Neural cell (in vitro differentiated cells): Measurements from ENCODE around the gene EYA2. TPM values are rescaled to one million over a fixed set of nuclear protein-coding genes. Genes with fewer than 3 reads are reported as not detected.

ENCODE experiments used
- H2AFZ ChIP-seq: fragments of 200-600, 300-800 bp; sonication (generic), shearing (Covaris generic); 2 replicates; pipeline ENCODE4 v1.6.0; 2014; ENCODE audit warnings: low read depth, mild to moderate bottlenecking, antibody characterized with exemption, low read length, moderate library complexity
- H3F3A ChIP-seq: fragments of 200-600 bp; shearing (Covaris generic); 2 replicates; pipeline ENCODE4 v1.6.1; 2016; ENCODE audit warnings: mild to moderate bottlenecking, moderate library complexity, mixed read lengths, antibody characterized with exemption, low read length; ENCODE audit not compliant: insufficient read depth, poor library complexity, severe bottlenecking
- H3K27ac ChIP-seq: fragments of 200-600, 300-800 bp; sonication (generic), shearing (Covaris generic); 2 replicates; pipeline ENCODE4 v1.5.1; 2014; ENCODE audit warnings: mild to moderate bottlenecking, low read length, moderate library complexity
- H3K27me3 ChIP-seq: fragments of 300-800, 200-600 bp; sonication (generic), shearing (Covaris generic); 2 replicates; pipeline ENCODE4 v1.6.0; 2014; ENCODE audit warnings: mild to moderate bottlenecking, low read depth, low read length, moderate library complexity; ENCODE audit not compliant: insufficient read depth
- H3K36me3 ChIP-seq: fragments of 300-800, 200-600 bp; sonication (generic), shearing (Covaris generic); 2 replicates; pipeline ENCODE4 v1.5.1; 2014; ENCODE audit warnings: mild to moderate bottlenecking, antibody characterized with exemption, low read length, moderate library complexity; ENCODE audit not compliant: insufficient read depth
- H3K4me2 ChIP-seq: fragments of 300-800, 200-600 bp; sonication (generic), shearing (Covaris generic); 2 replicates; pipeline ENCODE4 v1.6.0; 2014; ENCODE audit warnings: mild to moderate bottlenecking, low read length
- H3K4me3 ChIP-seq: fragments of 300-800, 200-600 bp; sonication (generic), shearing (Covaris generic); 2 replicates; pipeline ENCODE4 v1.5.1; 2014; ENCODE audit warnings: mild to moderate bottlenecking, low read length, moderate library complexity
- H3K79me2 ChIP-seq: fragments of 200-600 bp; shearing (Covaris generic); replicated peaks from 2 replicates; pipeline ENCODE4 v1.6.0; 2014; ENCODE audit warnings: mild to moderate bottlenecking, low read length, moderate library complexity; ENCODE audit not compliant: insufficient read depth
- H3K9ac ChIP-seq: fragments of 300-800, 200-600 bp; sonication (generic), shearing (Covaris generic); 2 replicates; pipeline ENCODE4 v1.6.1; 2016; ENCODE audit warnings: mild to moderate bottlenecking, low read length, mixed read lengths
- H3K9me2 ChIP-seq: fragments of 200-600 bp; shearing (Covaris generic); 2 replicates; pipeline ENCODE4 v1.6.1; 2016; ENCODE audit warnings: mild to moderate bottlenecking, low read length, mixed read lengths; ENCODE audit not compliant: insufficient read depth
- H3K9me3 ChIP-seq: fragments of 200-600, 300-800 bp; sonication (generic), shearing (Covaris generic); 2 replicates; pipeline ENCODE4 v1.6.1; 2016; ENCODE audit warnings: mild to moderate bottlenecking, mixed run types, low read length, moderate library complexity, mixed read lengths
- H4K20me1 ChIP-seq: fragments of 200-600 bp; shearing (Covaris generic); 2 replicates; pipeline ENCODE4 v1.6.1; 2016; ENCODE audit warnings: mild to moderate bottlenecking, mixed run types; ENCODE audit not compliant: insufficient read depth
- EP300 ChIP-seq: fragments of 450-650 bp; conservative IDR thresholded peaks from 2 replicates; pipeline ENCODE4 v1.6.1; 2014; ENCODE audit warnings: antibody characterized with exemption, mild to moderate bottlenecking, moderate library complexity; ENCODE audit not compliant: poor library complexity, severe bottlenecking
- EZH2 ChIP-seq: fragments of 200-600, 300-800 bp; shearing (Covaris generic), sonication (generic); IDR thresholded peaks from 2 replicates; pipeline ENCODE4 v1.6.1; 2014; ENCODE audit warnings: antibody characterized with exemption, low read length, borderline replicate concordance, mild to moderate bottlenecking; ENCODE audit not compliant: insufficient read depth, poor library complexity, severe bottlenecking
- MXI1 ChIP-seq: fragments of 450-650 bp; conservative IDR thresholded peaks from 2 replicates; pipeline ENCODE4 v1.6.1; 2014; ENCODE audit warnings: antibody characterized with exemption, mild to moderate bottlenecking; ENCODE audit not compliant: poor library complexity, severe bottlenecking
- POLR2AphosphoS5 ChIP-seq: IDR thresholded peaks from 2 replicates; pipeline ENCODE4 v1.6.1; 2012
- RAD21 ChIP-seq: fragments of 450-650 bp; conservative IDR thresholded peaks from 2 replicates; pipeline ENCODE4 v1.6.1; 2014; ENCODE audit warnings: antibody characterized with exemption, mild to moderate bottlenecking, moderate library complexity
- SMC3 ChIP-seq: fragments of 450-650 bp; conservative IDR thresholded peaks from 2 replicates; pipeline ENCODE4 v1.6.1; 2014; ENCODE audit warnings: antibody characterized with exemption, mild to moderate bottlenecking, moderate library complexity; ENCODE audit not compliant: poor library complexity
- TAF1 ChIP-seq: IDR thresholded peaks from 2 replicates; pipeline ENCODE4 v1.6.1; 2012; ENCODE audit warnings: low read depth
- polyA plus RNA-seq: library from polyadenylated mRNA; depleted of rRNA; stranded (reverse); fragments of >200 nt; gene quantifications from 2 replicates; pipeline ENCODE4 v1.2.3, GENCODE V29; 2014
- TF ChIP-seq, protein P1 (sequence below): IDR thresholded peaks from 2 replicates; pipeline ENCODE4 v1.6.1; 2012; ENCODE audit warnings: borderline replicate concordance
- TF ChIP-seq, protein P2 (sequence below): fragments of 450-650 bp; IDR thresholded peaks from 2 replicates; pipeline ENCODE4 v1.5.1; 2014; ENCODE audit warnings: antibody characterized with exemption, mild to moderate bottlenecking, moderate library complexity; ENCODE audit not compliant: poor library complexity, severe bottlenecking

Gene EYA2
- polyA plus RNA-seq, 1 donor from 2014 or later = 0.88 TPM

DNA sequence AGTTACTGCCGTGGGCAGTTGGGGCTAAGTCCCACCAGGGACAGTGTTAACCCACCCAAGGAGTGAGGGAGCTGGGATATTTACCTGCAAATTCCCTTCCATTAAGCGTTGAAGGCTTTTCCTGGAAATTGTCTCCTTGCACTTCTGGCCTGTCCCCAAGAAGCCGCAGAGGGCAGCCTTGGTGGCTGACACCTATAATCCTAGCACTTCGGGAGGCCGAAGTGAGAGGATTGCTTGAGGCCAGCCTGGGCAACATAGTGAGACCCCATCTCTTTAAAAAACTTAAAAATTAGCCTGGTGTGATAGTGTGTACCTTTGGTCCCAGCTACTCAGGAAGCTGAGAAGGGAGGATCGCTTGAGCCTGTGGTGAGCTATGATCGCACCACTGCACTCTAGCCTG lies 204.4 kb downstream of the EYA2 start:
- no peak overlapping the region for H3K4me3 ChIP-seq
- no peak overlapping the region for H3K9ac ChIP-seq
- H2AFZ ChIP-seq = no peak overlapping the region
- TF ChIP-seq, protein P1, sequence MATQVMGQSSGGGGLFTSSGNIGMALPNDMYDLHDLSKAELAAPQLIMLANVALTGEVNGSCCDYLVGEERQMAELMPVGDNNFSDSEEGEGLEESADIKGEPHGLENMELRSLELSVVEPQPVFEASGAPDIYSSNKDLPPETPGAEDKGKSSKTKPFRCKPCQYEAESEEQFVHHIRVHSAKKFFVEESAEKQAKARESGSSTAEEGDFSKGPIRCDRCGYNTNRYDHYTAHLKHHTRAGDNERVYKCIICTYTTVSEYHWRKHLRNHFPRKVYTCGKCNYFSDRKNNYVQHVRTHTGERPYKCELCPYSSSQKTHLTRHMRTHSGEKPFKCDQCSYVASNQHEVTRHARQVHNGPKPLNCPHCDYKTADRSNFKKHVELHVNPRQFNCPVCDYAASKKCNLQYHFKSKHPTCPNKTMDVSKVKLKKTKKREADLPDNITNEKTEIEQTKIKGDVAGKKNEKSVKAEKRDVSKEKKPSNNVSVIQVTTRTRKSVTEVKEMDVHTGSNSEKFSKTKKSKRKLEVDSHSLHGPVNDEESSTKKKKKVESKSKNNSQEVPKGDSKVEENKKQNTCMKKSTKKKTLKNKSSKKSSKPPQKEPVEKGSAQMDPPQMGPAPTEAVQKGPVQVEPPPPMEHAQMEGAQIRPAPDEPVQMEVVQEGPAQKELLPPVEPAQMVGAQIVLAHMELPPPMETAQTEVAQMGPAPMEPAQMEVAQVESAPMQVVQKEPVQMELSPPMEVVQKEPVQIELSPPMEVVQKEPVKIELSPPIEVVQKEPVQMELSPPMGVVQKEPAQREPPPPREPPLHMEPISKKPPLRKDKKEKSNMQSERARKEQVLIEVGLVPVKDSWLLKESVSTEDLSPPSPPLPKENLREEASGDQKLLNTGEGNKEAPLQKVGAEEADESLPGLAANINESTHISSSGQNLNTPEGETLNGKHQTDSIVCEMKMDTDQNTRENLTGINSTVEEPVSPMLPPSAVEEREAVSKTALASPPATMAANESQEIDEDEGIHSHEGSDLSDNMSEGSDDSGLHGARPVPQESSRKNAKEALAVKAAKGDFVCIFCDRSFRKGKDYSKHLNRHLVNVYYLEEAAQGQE = no peak
- no peak for TF ChIP-seq EP300
- no peak for TF ChIP-seq RAD21
- TF ChIP-seq TAF1 = no peak
- TF ChIP-seq POLR2AphosphoS5 = no peak
- TF ChIP-seq, protein P2, sequence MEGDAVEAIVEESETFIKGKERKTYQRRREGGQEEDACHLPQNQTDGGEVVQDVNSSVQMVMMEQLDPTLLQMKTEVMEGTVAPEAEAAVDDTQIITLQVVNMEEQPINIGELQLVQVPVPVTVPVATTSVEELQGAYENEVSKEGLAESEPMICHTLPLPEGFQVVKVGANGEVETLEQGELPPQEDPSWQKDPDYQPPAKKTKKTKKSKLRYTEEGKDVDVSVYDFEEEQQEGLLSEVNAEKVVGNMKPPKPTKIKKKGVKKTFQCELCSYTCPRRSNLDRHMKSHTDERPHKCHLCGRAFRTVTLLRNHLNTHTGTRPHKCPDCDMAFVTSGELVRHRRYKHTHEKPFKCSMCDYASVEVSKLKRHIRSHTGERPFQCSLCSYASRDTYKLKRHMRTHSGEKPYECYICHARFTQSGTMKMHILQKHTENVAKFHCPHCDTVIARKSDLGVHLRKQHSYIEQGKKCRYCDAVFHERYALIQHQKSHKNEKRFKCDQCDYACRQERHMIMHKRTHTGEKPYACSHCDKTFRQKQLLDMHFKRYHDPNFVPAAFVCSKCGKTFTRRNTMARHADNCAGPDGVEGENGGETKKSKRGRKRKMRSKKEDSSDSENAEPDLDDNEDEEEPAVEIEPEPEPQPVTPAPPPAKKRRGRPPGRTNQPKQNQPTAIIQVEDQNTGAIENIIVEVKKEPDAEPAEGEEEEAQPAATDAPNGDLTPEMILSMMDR = no peak
- no peak for TF ChIP-seq EZH2
- no peak for TF ChIP-seq MXI1
- no peak for TF ChIP-seq SMC3
- H3K27me3 ChIP-seq = no peaks in the 10 kb centered on the region
- no peaks in the 10 kb centered on the region for H3K9me3 ChIP-seq
- H4K20me1 ChIP-seq = no peaks in the 10 kb centered on the region
- no peak overlapping the region for H3K27ac ChIP-seq
- H3K9me2 ChIP-seq = no peaks in the 10 kb centered on the region
- no peak overlapping the region for H3K4me2 ChIP-seq
- H3K36me3 ChIP-seq = no peaks in the 10 kb centered on the region
- H3K79me2 ChIP-seq = no peaks in the 10 kb centered on the region
- H3F3A ChIP-seq = no peaks in the 10 kb centered on the region

DNA sequence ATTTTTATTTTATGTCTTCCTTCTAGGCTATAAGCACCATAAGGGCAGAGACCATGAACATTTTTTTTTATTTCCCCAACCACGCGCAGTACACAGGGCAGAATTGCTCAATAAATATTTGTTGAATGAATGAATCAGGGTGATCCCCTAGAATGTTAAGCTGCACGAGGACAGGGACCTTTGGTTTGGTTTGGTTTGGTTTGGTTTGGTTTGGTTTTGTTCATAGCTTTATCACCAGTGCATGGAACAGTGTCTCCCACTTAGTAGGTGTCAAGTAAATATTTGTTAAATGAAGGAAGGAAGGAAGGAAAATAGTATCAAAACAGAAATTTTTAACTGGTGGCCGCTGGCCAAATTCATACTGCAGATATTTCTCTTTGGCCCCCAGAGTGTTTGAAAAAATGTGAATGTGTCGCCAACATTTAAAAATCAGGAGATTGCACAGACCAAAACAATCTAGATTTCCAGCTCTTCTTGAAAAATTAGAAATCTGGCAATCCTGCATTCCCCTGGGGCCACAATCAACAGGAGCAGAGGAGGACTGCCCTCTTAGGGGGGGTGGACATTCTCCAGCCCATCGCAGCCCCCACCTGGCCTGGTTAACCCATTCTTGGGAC lies 205.3 kb downstream of the EYA2 start:
- Histone ChIP-seq H3K9me3 (no peaks in the 10 kb centered on the region), H3K4me2 (no peak overlapping the region), H3K9me2 (no peaks in the 10 kb centered on the region), H3K36me3 (no peaks in the 10 kb centered on the region), H3K9ac (no peak overlapping the region), H3K4me3 (no peak overlapping the region), H3K27ac (no peak overlapping the region), H3F3A (no peaks in the 10 kb centered on the region), H4K20me1 (no peaks in the 10 kb centered on the region), H2AFZ (no peak overlapping the region), H3K27me3 (no peaks in the 10 kb centered on the region), H3K79me2 (no peaks in the 10 kb centered on the region)
- TF ChIP-seq EP300 = no peak
- no peak for TF ChIP-seq POLR2AphosphoS5
- no peak for TF ChIP-seq TAF1
- no peak for TF ChIP-seq EZH2
- TF ChIP-seq MXI1 = no peak
- TF ChIP-seq, protein P2 = no peak
- no peak for TF ChIP-seq RAD21
- TF ChIP-seq SMC3 = no peak
- TF ChIP-seq, protein P1 = no peak
